ENCODE data around the gene CDC37L1.

CDC37L1 gene

GRCh38 chr9:4680750-4681149 is 1.4 kb downstream of the CDC37L1 start:
- peaks cover 36% of the 10 kb centered on the region for H3K79me2 ChIP-seq (ENCODE audit: low read length)
- no peaks in the 10 kb centered on the region for H3K9me3 ChIP-seq (ENCODE audit: insufficient read depth, low read length)
- peak overlapping the region; percentile 96 for H3K4me2 ChIP-seq (ENCODE audit: low read length)
- H3K4me1 ChIP-seq (ENCODE audit: low read length) = peaks cover 14% of the 10 kb centered on the region
- 0 out of 2 replicates have a peak, but pooled peaks cover 5% of the 10 kb centered on the region for H4K20me1 ChIP-seq (ENCODE audit: insufficient read depth, low read length)
- H3K9ac ChIP-seq (ENCODE audit: low read length) = peak overlapping the region; percentile 95
- H3K27ac ChIP-seq (ENCODE audit: low read length) = no peak overlapping the region
- H2AFZ ChIP-seq (ENCODE audit: low read depth, low read length) = no peak overlapping the region
- TF ChIP-seq CTCF (IDR thresholded peaks at IDR 0.05; ENCODE audit: low read depth, low read length) (no peak), EZH2phosphoT487 (IDR thresholded peaks at IDR 0.05; ENCODE audit: low read depth) (no peak)
- no peaks in the 10 kb centered on the region for H3K27me3 ChIP-seq (ENCODE audit: low read depth, low read length)
- H3K4me3 ChIP-seq (ENCODE audit: low read length) = peak overlapping the region; percentile 93
- peaks cover 8% of the 10 kb centered on the region for H3K36me3 ChIP-seq (replicated peaks; ENCODE audit: low read depth, low read length)

GRCh38 chr9:4684820-4685219 is 5.5 kb downstream of the CDC37L1 start:
- Histone ChIP-seq H3K4me1 (ENCODE audit: low read length) (peaks cover 22% of the 10 kb centered on the region), H3K27me3 (ENCODE audit: low read depth, low read length) (no peaks in the 10 kb centered on the region), H2AFZ (ENCODE audit: low read depth, low read length) (no peak overlapping the region), H4K20me1 (ENCODE audit: insufficient read depth, low read length) (peaks cover 7% of the 10 kb centered on the region; the same call in 1 of the 2 replicates), H3K9me3 (ENCODE audit: insufficient read depth, low read length) (no peaks in the 10 kb centered on the region), H3K27ac (ENCODE audit: low read length) (no peak overlapping the region), H3K36me3 (replicated peaks; ENCODE audit: low read depth, low read length) (peaks cover 8% of the 10 kb centered on the region), H3K4me3 (ENCODE audit: low read length) (no peak overlapping the region), H3K79me2 (ENCODE audit: low read length) (peaks cover 35% of the 10 kb centered on the region), H3K9ac (ENCODE audit: low read length) (no peak overlapping the region), H3K4me2 (ENCODE audit: low read length) (no peak overlapping the region)
- TF ChIP-seq CTCF (IDR thresholded peaks at IDR 0.05; ENCODE audit: low read depth, low read length) (no peak), EZH2phosphoT487 (IDR thresholded peaks at IDR 0.05; ENCODE audit: low read depth) (no peak)

- Histone ChIP-seq H4K20me1 (ENCODE audit: insufficient read depth, low read length) (peaks cover 16% of the 10 kb centered on the region; the same call in 1 of the 2 replicates), H3K27me3 (ENCODE audit: low read depth, low read length) (no peaks in the 10 kb centered on the region), H3K27ac (ENCODE audit: low read length) (no peak overlapping the region), H3K4me1 (ENCODE audit: low read length) (peaks cover 26% of the 10 kb centered on the region), H3K36me3 (replicated peaks; ENCODE audit: low read depth, low read length) (peaks cover 12% of the 10 kb centered on the region), H3K79me2 (ENCODE audit: low read length) (peaks cover 26% of the 10 kb centered on the region), H3K9me3 (ENCODE audit: insufficient read depth, low read length) (no peaks in the 10 kb centered on the region), H2AFZ (ENCODE audit: low read depth, low read length) (no peak overlapping the region), H3K9ac (ENCODE audit: low read length) (no peak overlapping the region), H3K4me3 (ENCODE audit: low read length) (no peak overlapping the region), H3K4me2 (ENCODE audit: low read length) (no peak overlapping the region)
- TF ChIP-seq EZH2phosphoT487 (IDR thresholded peaks at IDR 0.05; ENCODE audit: low read depth) = no peak
- no peak for TF ChIP-seq CTCF (IDR thresholded peaks at IDR 0.05; ENCODE audit: low read depth, low read length)
Observed at GRCh38 chr9:4686112-4686511, 6.7 kb downstream of the CDC37L1 start.

GRCh38 chr9:4686584-4686983 is 7.2 kb downstream of the CDC37L1 start:
- no peak overlapping the region for H3K4me3 ChIP-seq (ENCODE audit: low read length)
- peaks cover 16% of the 10 kb centered on the region for H3K36me3 ChIP-seq (replicated peaks; ENCODE audit: low read depth, low read length)
- H3K9me3 ChIP-seq (ENCODE audit: insufficient read depth, low read length) = no peaks in the 10 kb centered on the region
- H3K79me2 ChIP-seq (ENCODE audit: low read length) = peaks cover 25% of the 10 kb centered on the region
- no peak overlapping the region for H2AFZ ChIP-seq (ENCODE audit: low read depth, low read length)
- H3K4me2 ChIP-seq (ENCODE audit: low read length) = no peak overlapping the region
- no peak overlapping the region for H3K9ac ChIP-seq (ENCODE audit: low read length)
- no peak overlapping the region for H3K27ac ChIP-seq (ENCODE audit: low read length)
- H3K4me1 ChIP-seq (ENCODE audit: low read length) = peaks cover 23% of the 10 kb centered on the region
- H4K20me1 ChIP-seq (ENCODE audit: insufficient read depth, low read length) = peaks cover 16% of the 10 kb centered on the region; the same call in 1 of the 2 replicates
- H3K27me3 ChIP-seq (ENCODE audit: low read depth, low read length) = no peaks in the 10 kb centered on the region
- TF ChIP-seq EZH2phosphoT487 (IDR thresholded peaks at IDR 0.05; ENCODE audit: low read depth) (no peak), CTCF (IDR thresholded peaks at IDR 0.05; ENCODE audit: low read depth, low read length) (no peak)

Measured in OCI-LY3 (cell line).